ENCODE data around the gene SLIT3.

DNA sequence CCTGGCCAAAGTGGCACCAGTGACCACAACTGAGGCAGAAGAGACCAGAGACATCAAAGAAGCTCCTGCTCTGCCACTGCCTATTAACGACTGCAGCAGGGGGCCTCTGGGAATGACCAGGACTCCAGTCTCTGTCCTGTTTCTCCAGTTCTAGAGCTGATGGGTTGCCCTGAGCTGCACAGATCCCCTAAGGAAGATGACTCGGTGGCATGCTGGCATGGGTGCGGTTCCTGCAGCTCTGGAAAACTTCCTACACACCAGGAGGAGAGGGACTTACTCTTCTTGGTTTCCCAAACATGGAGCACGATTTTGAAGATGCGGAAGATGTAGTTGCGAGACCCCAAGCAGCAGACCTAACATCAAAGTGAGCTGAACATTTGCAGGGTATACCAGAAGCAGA is 2.7 kb downstream of the SLIT3 start:
- no peak for TF ChIP-seq POLR2AphosphoS5 (IDR thresholded peaks at IDR 0.05; ENCODE audit: low read depth, low read length)
- no peak for TF ChIP-seq SPI1 (IDR thresholded peaks at IDR 0.05; ENCODE audit: low read depth, low read length)
- no peak for TF ChIP-seq POLR2A (IDR thresholded peaks at IDR 0.05; ENCODE audit: low read depth, low read length)
- TF ChIP-seq TAF1 (IDR thresholded peaks at IDR 0.05; ENCODE audit: low read depth, low read length) = no peak
- no peak for TF ChIP-seq PAX5 (IDR thresholded peaks at IDR 0.05; ENCODE audit: insufficient read depth, low read length, severe bottlenecking)

Data from GM12891 (cell line).